H9 (cell line): Measurements from ENCODE around the gene ZNF619. TPM values are rescaled to one million over a fixed set of nuclear protein-coding genes. Genes with fewer than 3 reads are reported as not detected.
"Not testable (repeated sequence)": the region's sequence is repeated elsewhere in the genome, so short reads cannot be mapped to it uniquely, and the experiment has no call there.

Source experiments
- DNase-seq: peaks from one replicate; pipeline ENCODE4 v3.0.0-alpha.2; 2017
- H2AFZ ChIP-seq: one replicate; pipeline ENCODE4 v1.6.1; 2013; ENCODE audit warnings: mild to moderate bottlenecking, low read length, control low read depth, moderate library complexity
- H2AK5ac ChIP-seq: 2 replicates; pipeline ENCODE4 v1.6.1; 2013; ENCODE audit warnings: low read length, control low read depth, mixed read lengths; ENCODE audit not compliant: insufficient read length
- H2BK120ac ChIP-seq: one replicate; pipeline ENCODE4 v1.6.1; 2013; ENCODE audit warnings: low read depth, mild to moderate bottlenecking, low read length, control low read depth, inconsistent platforms; ENCODE audit not compliant: poor library complexity, severe bottlenecking
- H2BK12ac ChIP-seq: 2 replicates; pipeline ENCODE4 v1.6.1; 2013; ENCODE audit warnings: low read length, control low read depth, mixed read lengths, low read depth; ENCODE audit not compliant: insufficient read length
- H2BK15ac ChIP-seq: 2 replicates; pipeline ENCODE4 v1.6.1; 2013; ENCODE audit warnings: low read depth, low read length, control low read depth
- H2BK20ac ChIP-seq: one replicate; pipeline ENCODE4 v1.6.1; 2013; ENCODE audit warnings: low read depth, mild to moderate bottlenecking, low read length, control low read depth, inconsistent platforms; ENCODE audit not compliant: poor library complexity, severe bottlenecking
- H2BK5ac ChIP-seq: 2 replicates; pipeline ENCODE4 v1.6.1; 2013; ENCODE audit warnings: low read length, control low read depth, mixed read lengths; ENCODE audit not compliant: insufficient read length
- H3K14ac ChIP-seq: 2 replicates; pipeline ENCODE4 v1.6.1; 2013; ENCODE audit warnings: low read length, control low read depth; ENCODE audit not compliant: insufficient read depth
- H3K18ac ChIP-seq: 2 replicates; pipeline ENCODE4 v1.6.1; 2013; ENCODE audit warnings: low read depth, mild to moderate bottlenecking, mixed read lengths, low read length, control low read depth; ENCODE audit not compliant: insufficient read length
- H3K23ac ChIP-seq: 2 replicates; pipeline ENCODE4 v1.6.1; 2013; ENCODE audit warnings: low read length, control low read depth, mixed read lengths, low read depth; ENCODE audit not compliant: insufficient read length
- H3K23me2 ChIP-seq: 2 replicates; pipeline ENCODE4 v1.6.1; 2013; ENCODE audit warnings: low read depth, mild to moderate bottlenecking, mixed read lengths, low read length, control low read depth; ENCODE audit not compliant: insufficient read length, poor library complexity, severe bottlenecking
- H3K27ac ChIP-seq: 2 replicates; pipeline ENCODE4 v1.5.1; 2013; ENCODE audit warnings: low read length, control low read depth, mixed read lengths, low read depth; ENCODE audit not compliant: insufficient read length
- H3K27me3 ChIP-seq: 2 replicates; pipeline ENCODE4 v1.6.1; 2013; ENCODE audit warnings: low read length, control low read depth, inconsistent platforms; ENCODE audit not compliant: insufficient read depth
- H3K4ac ChIP-seq: 2 replicates; pipeline ENCODE4 v1.6.1; 2013; ENCODE audit warnings: low read depth, mild to moderate bottlenecking, control low read depth, inconsistent platforms, low read length, moderate library complexity
- H3K4me1 ChIP-seq: 2 replicates; pipeline ENCODE4 v1.6.1; 2013; ENCODE audit warnings: low read length, control low read depth, inconsistent platforms; ENCODE audit not compliant: insufficient read depth
- H3K4me2 ChIP-seq: 2 replicates; pipeline ENCODE4 v1.6.1; 2013; ENCODE audit warnings: low read length, control low read depth, mixed read lengths; ENCODE audit not compliant: insufficient read length, insufficient read depth
- H3K56ac ChIP-seq: 2 replicates; pipeline ENCODE4 v1.6.1; 2013; ENCODE audit warnings: low read depth, mild to moderate bottlenecking, mixed read lengths, low read length, control low read depth; ENCODE audit not compliant: insufficient read length
- H3K79me1 ChIP-seq: 2 replicates; pipeline ENCODE4 v1.6.1; 2013; ENCODE audit warnings: low read depth, mild to moderate bottlenecking, moderate library complexity, low read length, control low read depth, inconsistent platforms; ENCODE audit not compliant: insufficient read depth, poor library complexity, severe bottlenecking
- H3K79me2 ChIP-seq: 2 replicates; pipeline ENCODE4 v1.6.1; 2013; ENCODE audit warnings: low read length, control low read depth, inconsistent platforms; ENCODE audit not compliant: insufficient read depth
- H3K9ac ChIP-seq: 2 replicates; pipeline ENCODE4 v1.6.1; 2013; ENCODE audit warnings: low read length, control low read depth, mixed read lengths; ENCODE audit not compliant: insufficient read length; ENCODE audit errors: extremely low read depth
- H3K9me3 ChIP-seq: one replicate; pipeline ENCODE4 v1.6.1; 2013; ENCODE audit warnings: low read depth, low read length, inconsistent platforms; ENCODE audit not compliant: control insufficient read depth
- H3T11ph ChIP-seq: one replicate; pipeline ENCODE4 v1.6.1; 2013; ENCODE audit warnings: mild to moderate bottlenecking, low read length, control low read depth, inconsistent platforms
- H4K20me1 ChIP-seq: one replicate; pipeline ENCODE4 v1.6.1; 2013; ENCODE audit not compliant: control insufficient read depth, insufficient read length, insufficient read depth
- H4K5ac ChIP-seq: 2 replicates; pipeline ENCODE4 v1.6.1; 2013; ENCODE audit warnings: low read depth, mild to moderate bottlenecking, mixed read lengths, low read length, control low read depth; ENCODE audit not compliant: insufficient read length
- H4K8ac ChIP-seq: replicated peaks from 2 replicates; pipeline ENCODE4 v1.6.1; 2013; ENCODE audit warnings: low read length, control low read depth, mixed read lengths, low read depth; ENCODE audit not compliant: insufficient read length
- H4K91ac ChIP-seq: 2 replicates; pipeline ENCODE4 v1.6.1; 2013; ENCODE audit warnings: low read depth, mild to moderate bottlenecking, moderate library complexity, mixed read lengths, low read length, control low read depth; ENCODE audit not compliant: insufficient read length
- H3K27ac Mint-ChIP-seq, 3 experiments: 2 replicates in 2 of 3; 3 replicates in 1 of 3; pipeline ENCODE4 v1.8.0; 2020 to 2021; ENCODE audit warnings: mixed read lengths in 3 of 3, mild to moderate bottlenecking in 1 of 3, moderate library complexity in 1 of 3
- H3K27me3 Mint-ChIP-seq: 2 replicates; pipeline ENCODE4 v1.8.0; 2021; ENCODE audit warnings: low read depth, mild to moderate bottlenecking, moderate library complexity, mixed read lengths
- H3K36me3 Mint-ChIP-seq, 3 experiments: 2 replicates in 2 of 3; 3 replicates in 1 of 3; pipeline ENCODE4 v1.8.0; 2020 to 2021; ENCODE audit warnings: low read depth in 3 of 3, mixed read lengths in 3 of 3; ENCODE audit not compliant: insufficient read depth in 1 of 3
- H3K4me1 Mint-ChIP-seq, 2 experiments: 2 replicates each; pipeline ENCODE4 v1.8.0; 2020; ENCODE audit warnings: mixed read lengths in 2 of 2
- H3K4me3 Mint-ChIP-seq, 2 experiments: 2 replicates in 1 of 2; 3 replicates in 1 of 2; pipeline ENCODE4 v1.8.0; 2020 to 2021; ENCODE audit warnings: mild to moderate bottlenecking in 2 of 2, mixed read lengths in 2 of 2, moderate library complexity in 1 of 2
- H3K9me3 Mint-ChIP-seq, 2 experiments: 2 replicates in 1 of 2; 3 replicates in 1 of 2; pipeline ENCODE4 v1.8.0; 2020; ENCODE audit warnings: mild to moderate bottlenecking in 2 of 2, mixed read lengths in 2 of 2, moderate library complexity in 1 of 2
- WGBS: extraction: QIAGEN DNeasy Blood & Tissue Kit; methylation state at CpG from one replicate; pipeline ENCODE4 v1.1.7; 2013; ENCODE audit warnings: missing lambda C conversion rate, low lambda C conversion rate, mixed read lengths; ENCODE audit not compliant: insufficient read length; ENCODE audit errors: extremely low coverage; 5-methylcytosine and 5-hydroxymethylcytosine counted together
- total RNA-seq: library from RNA; stranded (reverse); gene quantifications from 2 replicates; pipeline ENCODE4 v1.2.1, GENCODE V29; 2021
- TF ChIP-seq, protein P1 (sequence below): fragments of 200-600 bp; sonication (generic); conservative IDR thresholded peaks from 3 replicates; pipeline ENCODE4 v1.8.0; 2021; ENCODE audit warnings: antibody characterized with exemption, mild to moderate bottlenecking

The ZNF619 gene
- total RNA-seq, 1 experiment from 2014 or later = 4.8 TPM

- Histone ChIP-seq H3K23ac (no peak overlapping the region), H2BK12ac (no peak overlapping the region), H2BK5ac (no peak overlapping the region), H3K4me2 (peak overlapping the region; percentile 70), H2AFZ (no peak overlapping the region), H3K4ac (no peak overlapping the region), H3K18ac (no peak overlapping the region), H3K27me3 (no peaks in the 10 kb centered on the region), H2BK20ac (no peak overlapping the region), H3K9me3 (no peaks in the 10 kb centered on the region), H3K23me2 (peaks cover 3% of the 10 kb centered on the region), H4K91ac (no peak overlapping the region), H2AK5ac (no peak overlapping the region), H4K8ac (no peak overlapping the region), H3T11ph (no peak overlapping the region), H3K9ac (peak overlapping the region; percentile 40), H3K27ac (no peak overlapping the region), H3K56ac (no peak overlapping the region), H4K20me1 (peaks cover 2% of the 10 kb centered on the region), H2BK15ac (no peak overlapping the region), H3K14ac (no peak overlapping the region), H2BK120ac (no peak overlapping the region), H3K79me2 (peaks cover 10% of the 10 kb centered on the region; the same call in 1 of the 2 replicates), H3K4me1 (no peaks in the 10 kb centered on the region), H3K79me1 (no peaks in the 10 kb centered on the region), H4K5ac (no peak overlapping the region)
- Mint-ChIP-seq H3K9me3 (no peaks in the 10 kb centered on the region), H3K4me3 (peak overlapping the region; percentile 81 to 85), H3K27ac (peak overlapping the region; percentile 27 to 76 (median 44); a peak in 3 of 7 replicates), H3K27me3 (no peaks in the 10 kb centered on the region), H3K36me3 (peaks cover 37 to 61% (median 54%) of the 10 kb centered on the region in 3 experiments), H3K4me1 (peaks cover 12 to 23% of the 10 kb centered on the region in 2 experiments)
- TF ChIP-seq, protein P1, sequence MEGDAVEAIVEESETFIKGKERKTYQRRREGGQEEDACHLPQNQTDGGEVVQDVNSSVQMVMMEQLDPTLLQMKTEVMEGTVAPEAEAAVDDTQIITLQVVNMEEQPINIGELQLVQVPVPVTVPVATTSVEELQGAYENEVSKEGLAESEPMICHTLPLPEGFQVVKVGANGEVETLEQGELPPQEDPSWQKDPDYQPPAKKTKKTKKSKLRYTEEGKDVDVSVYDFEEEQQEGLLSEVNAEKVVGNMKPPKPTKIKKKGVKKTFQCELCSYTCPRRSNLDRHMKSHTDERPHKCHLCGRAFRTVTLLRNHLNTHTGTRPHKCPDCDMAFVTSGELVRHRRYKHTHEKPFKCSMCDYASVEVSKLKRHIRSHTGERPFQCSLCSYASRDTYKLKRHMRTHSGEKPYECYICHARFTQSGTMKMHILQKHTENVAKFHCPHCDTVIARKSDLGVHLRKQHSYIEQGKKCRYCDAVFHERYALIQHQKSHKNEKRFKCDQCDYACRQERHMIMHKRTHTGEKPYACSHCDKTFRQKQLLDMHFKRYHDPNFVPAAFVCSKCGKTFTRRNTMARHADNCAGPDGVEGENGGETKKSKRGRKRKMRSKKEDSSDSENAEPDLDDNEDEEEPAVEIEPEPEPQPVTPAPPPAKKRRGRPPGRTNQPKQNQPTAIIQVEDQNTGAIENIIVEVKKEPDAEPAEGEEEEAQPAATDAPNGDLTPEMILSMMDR = no peak
- no peak for DNase-seq
- no CpG with 5 or more reads among the region's 4 CpGs for WGBS
These were observed 18.4 kb upstream of the ZNF619 start for GRCh38 chr3:40458473-40458872.

DNA sequence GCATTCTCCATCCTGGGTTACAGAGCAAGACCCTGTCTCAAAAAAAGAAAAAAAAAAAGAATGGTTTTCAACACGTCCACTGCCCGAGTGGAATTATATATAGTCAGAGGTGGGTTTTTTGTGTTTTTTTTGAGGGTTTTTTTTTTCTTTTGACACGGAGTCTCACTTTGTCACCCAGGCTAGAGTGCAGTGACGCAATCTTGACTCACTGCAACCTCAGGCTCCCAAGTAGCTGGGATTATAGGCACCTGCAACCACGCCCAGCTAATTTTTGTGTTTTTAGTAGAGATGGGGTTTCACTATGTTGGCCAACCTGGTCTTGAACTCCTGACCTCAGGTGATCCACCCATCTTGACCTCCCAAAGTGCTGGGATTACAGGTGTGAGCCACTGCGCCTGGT lies 16.4 kb upstream of the ZNF619 start:
- H2AFZ ChIP-seq, H4K8ac ChIP-seq, H2AK5ac ChIP-seq, H3K14ac ChIP-seq, H2BK120ac ChIP-seq, H3K27ac ChIP-seq, H3K9me3 Mint-ChIP-seq, H3K4ac ChIP-seq, H3K56ac ChIP-seq, H3K4me1 ChIP-seq, H3K23ac ChIP-seq, H3K23me2 ChIP-seq, H3K79me2 ChIP-seq, H3K9ac ChIP-seq, H3T11ph ChIP-seq, H3K9me3 ChIP-seq, H2BK5ac ChIP-seq, H3K18ac ChIP-seq, H4K91ac ChIP-seq, H2BK12ac ChIP-seq, H4K5ac ChIP-seq, H3K27me3 Mint-ChIP-seq, H4K20me1 ChIP-seq, H3K4me3 Mint-ChIP-seq, H2BK20ac ChIP-seq, H3K79me1 ChIP-seq, H3K27me3 ChIP-seq, H2BK15ac ChIP-seq, DNase-seq, H3K4me2 ChIP-seq: not testable (repeated sequence)
- peaks cover 19 to 29% of the 10 kb centered on the region in 2 experiments for H3K4me1 Mint-ChIP-seq
- no CpG with 5 or more reads among the region's 6 CpGs for WGBS
- 0 out of 7 replicates have a peak overlapping the region, but pooled peaks of 1 of the 3 experiments have one; percentile 55 for H3K27ac Mint-ChIP-seq
- peaks cover 40 to 72% (median 64%) of the 10 kb centered on the region in 3 experiments for H3K36me3 Mint-ChIP-seq
